Panc1 (cell line): ENCODE results near the gene ZNF135.

Experiments used
- CTCF ChIP-seq: fragments of 450-650 bp; IDR thresholded peaks from 2 replicates; pipeline ENCODE4 v1.5.1; 2017; ENCODE audit warnings: mild to moderate bottlenecking
- POLR2AphosphoS5 ChIP-seq: IDR thresholded peaks from 2 replicates; pipeline ENCODE4 v1.6.1; 2012; ENCODE audit warnings: mild to moderate bottlenecking, low read depth, low read length, moderate library complexity
- REST ChIP-seq, 2 experiments: IDR thresholded peaks; 2 replicates each; pipeline ENCODE4 v1.6.1; 2011 to 2012; ENCODE audit warnings: low read depth in 2 of 2, control low read depth in 1 of 2, low read length in 1 of 2, mild to moderate bottlenecking in 1 of 2, moderate library complexity in 1 of 2; ENCODE audit not compliant: insufficient read depth in 1 of 2

GRCh38 chr19:58037927-58038687 lies 21.0 kb upstream of the ZNF135 start:
- TF ChIP-seq CTCF (no peak), REST (IDR thresholded peaks at IDR 0.05; ENCODE audit: insufficient read depth in 1 of 2, low read depth in 2 of 2, low read length in 1 of 2) (no peak), POLR2AphosphoS5 (no peak)
